HEK293T (cell line): ENCODE measurements around the gene TMEM229B.

Source experiments
- CTCF ChIA-PET: fragments of 350-600 bp; formaldehyde crosslinking; extraction: SDS; loops from one replicate; lab custom pipeline; 2021; ENCODE audit warnings: antibody characterized with exemption, inconsistent platforms; lab: Yijun Ruan, JAX
- POLR2A ChIA-PET: fragments of 350-600 bp; formaldehyde crosslinking; extraction: SDS; loops from one replicate; lab custom pipeline; 2020; ENCODE audit warnings: antibody characterized with exemption, inconsistent platforms; lab: Yijun Ruan, JAX
- DNase-seq: peaks from one replicate; pipeline ENCODE4 v3.0.0; 2012; ENCODE audit warnings: mixed read lengths; ENCODE audit errors: extremely low spot score
- ARNT ChIP-seq: fragments of 450-650 bp; IDR thresholded peaks from 2 replicates; pipeline ENCODE4 v1.6.1; 2017; ENCODE audit warnings: mild to moderate bottlenecking
- BHLHE40 ChIP-seq: fragments of 450-650 bp; IDR thresholded peaks from 2 replicates; pipeline ENCODE4 v1.6.1; 2016; ENCODE audit warnings: mild to moderate bottlenecking, moderate library complexity, borderline replicate concordance
- CTBP1 ChIP-seq: fragments of 450-650 bp; IDR thresholded peaks from 2 replicates; pipeline ENCODE4 v1.6.1; 2016; ENCODE audit warnings: borderline replicate concordance
- ELF4 ChIP-seq: fragments of 450-650 bp; IDR thresholded peaks from 2 replicates; pipeline ENCODE4 v1.6.1; 2017; ENCODE audit warnings: antibody characterized with exemption
- FOXA1 ChIP-seq: fragments of 450-650 bp; IDR thresholded peaks from 2 replicates; pipeline ENCODE4 v1.6.1; 2016; ENCODE audit warnings: mild to moderate bottlenecking
- FOXK2 ChIP-seq: fragments of 450-650 bp; IDR thresholded peaks from 2 replicates; pipeline ENCODE4 v1.6.1; 2016; ENCODE audit warnings: mild to moderate bottlenecking
- FOXM1 ChIP-seq: fragments of 450-650 bp; IDR thresholded peaks from 2 replicates; pipeline ENCODE4 v1.6.1; 2017; ENCODE audit warnings: mild to moderate bottlenecking, borderline replicate concordance
- HDGF ChIP-seq: fragments of 450-650 bp; IDR thresholded peaks from 2 replicates; pipeline ENCODE4 v1.6.1; 2017; ENCODE audit warnings: antibody characterized with exemption, borderline replicate concordance
- L3MBTL2 ChIP-seq: fragments of 450-650 bp; conservative IDR thresholded peaks from 2 replicates; pipeline ENCODE4 v1.6.1; 2016; ENCODE audit warnings: mild to moderate bottlenecking
- LEF1 ChIP-seq: fragments of 450-650 bp; IDR thresholded peaks from 2 replicates; pipeline ENCODE4 v1.6.1; 2017; ENCODE audit warnings: mild to moderate bottlenecking, borderline replicate concordance
- NFRKB ChIP-seq: fragments of 450-650 bp; IDR thresholded peaks from 2 replicates; pipeline ENCODE4 v1.6.1; 2016; ENCODE audit warnings: mild to moderate bottlenecking, moderate library complexity
- PKNOX1 ChIP-seq: fragments of 450-650 bp; IDR thresholded peaks from 2 replicates; pipeline ENCODE4 v1.6.1; 2016
- SP1 ChIP-seq: fragments of 450-650 bp; IDR thresholded peaks from 2 replicates; pipeline ENCODE4 v1.6.1; 2017
- SUZ12 ChIP-seq: fragments of 450-650 bp; IDR thresholded peaks from 2 replicates; pipeline ENCODE4 v1.6.1; 2016; ENCODE audit warnings: mild to moderate bottlenecking
- TARDBP ChIP-seq: fragments of 450-650 bp; IDR thresholded peaks from 2 replicates; pipeline ENCODE4 v1.6.1; 2016
- ZNF384 ChIP-seq: fragments of 450-650 bp; IDR thresholded peaks from 2 replicates; pipeline ENCODE4 v1.6.1; 2016

TMEM229B gene

GRCh38 chr14:67525389-67525788 is 36.9 kb upstream of the TMEM229B start:
- TF ChIP-seq ARNT: no peak
- no peak for TF ChIP-seq ZNF384
- no peak for TF ChIP-seq TARDBP
- TF ChIP-seq SUZ12: no peak
- no peak for TF ChIP-seq L3MBTL2
- TF ChIP-seq NFRKB: no peak
- no peak for TF ChIP-seq LEF1
- TF ChIP-seq CTBP1: no peak
- no peak for DNase-seq
- CTCF ChIA-PET: interaction anchor here (2.2 to 3.1 kb wide), 2 partner anchors 45 to 178 kb away, joined by 20 to 39 read pairs; no protein-coding TSS in a partner anchor
- POLR2A ChIA-PET: no interaction called here

GRCh38 chr14:67524634-67524963 is 36.1 kb upstream of the TMEM229B start:
- DNase-seq: no peak
- TF ChIP-seq CTBP1 (no peak), FOXK2 (no peak), FOXM1 (no peak), ELF4 (no peak), TARDBP (no peak), BHLHE40 (no peak), FOXA1 (no peak)
- ChIA-PET POLR2A (no interaction called here), CTCF (no interaction called here)

GRCh38 chr14:67523764-67524633 is 35.5 kb upstream of the TMEM229B start:
- TF ChIP-seq BHLHE40 (no peak), SP1 (no peak), ZNF384 (no peak), ELF4 (no peak), CTBP1 (no peak), NFRKB (no peak), SUZ12 (no peak), L3MBTL2 (no peak), TARDBP (no peak), FOXA1 (no peak), LEF1 (no peak), PKNOX1 (no peak)
- CTCF ChIA-PET: no interaction called here
- POLR2A ChIA-PET: no interaction called here
- DNase-seq: no peak

GRCh38 chr14:67522270-67522669 is 33.7 kb upstream of the TMEM229B start:
- no peak for DNase-seq
- ChIA-PET CTCF (no interaction called here), POLR2A (no interaction called here)
- TF ChIP-seq FOXM1 (no peak), FOXA1 (no peak), ARNT (no peak), NFRKB (no peak), ZNF384 (no peak), LEF1 (no peak), BHLHE40 (no peak), HDGF (no peak), CTBP1 (no peak)

- TF ChIP-seq ELF4 (no peak), FOXA1 (no peak), CTBP1 (no peak), SUZ12 (no peak), L3MBTL2 (no peak), ARNT (no peak), PKNOX1 (no peak), SP1 (no peak), FOXM1 (no peak), TARDBP (no peak), BHLHE40 (no peak), NFRKB (no peak)
- no peak for DNase-seq
- ChIA-PET POLR2A (no interaction called here), CTCF (interaction anchor here (1.3 kb wide), 1 partner anchor 93 kb away, joined by 5 read pairs; no protein-coding TSS in a partner anchor)
These were observed 32.0 kb upstream of the TMEM229B start for GRCh38 chr14:67520482-67520881.

GRCh38 chr14:67519406-67519805 is 30.9 kb upstream of the TMEM229B start:
- no peak for DNase-seq
- CTCF ChIA-PET: no interaction called here
- POLR2A ChIA-PET: no interaction called here
- TF ChIP-seq ZNF384 (no peak), SP1 (no peak), HDGF (no peak), ARNT (no peak)

- POLR2A ChIA-PET: interaction anchor here (1.0 to 1.8 kb wide), 2 partner anchors 10 to 16 kb away, joined by 3 to 4 read pairs; partner anchors contain the start of gene PLEKHH1
- CTCF ChIA-PET: interaction anchor here (0.6 to 1.0 kb wide), 2 partner anchors 54 to 69 kb away, joined by 3 to 5 read pairs; no protein-coding TSS in a partner anchor
- no peak for DNase-seq
- no peak for TF ChIP-seq ZNF384
- no peak for TF ChIP-seq LEF1
- no peak for TF ChIP-seq L3MBTL2
- TF ChIP-seq HDGF: no peak
- no peak for TF ChIP-seq ARNT
- no peak for TF ChIP-seq FOXK2
- TF ChIP-seq SP1: no peak
These were observed 28.6 kb upstream of the TMEM229B start for GRCh38 chr14:67517083-67517482.
